GM19023 (cell line): ENCODE data around the gene CD200.
A peak's percentile ranks its signal among the peaks of the same experiment; 100 is the strongest.

ENCODE experiments used
- ATAC-seq: cut with Tn5 transposase; IDR thresholded peaks from one replicate; pipeline ENCODE4 v1.9.1; 2021; ENCODE audit warnings: mild to moderate bottlenecking, moderate library complexity; ENCODE audit not compliant: unreplicated experiment

The CD200 gene, protein sequence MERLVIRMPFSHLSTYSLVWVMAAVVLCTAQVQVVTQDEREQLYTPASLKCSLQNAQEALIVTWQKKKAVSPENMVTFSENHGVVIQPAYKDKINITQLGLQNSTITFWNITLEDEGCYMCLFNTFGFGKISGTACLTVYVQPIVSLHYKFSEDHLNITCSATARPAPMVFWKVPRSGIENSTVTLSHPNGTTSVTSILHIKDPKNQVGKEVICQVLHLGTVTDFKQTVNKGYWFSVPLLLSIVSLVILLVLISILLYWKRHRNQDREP

DNA sequence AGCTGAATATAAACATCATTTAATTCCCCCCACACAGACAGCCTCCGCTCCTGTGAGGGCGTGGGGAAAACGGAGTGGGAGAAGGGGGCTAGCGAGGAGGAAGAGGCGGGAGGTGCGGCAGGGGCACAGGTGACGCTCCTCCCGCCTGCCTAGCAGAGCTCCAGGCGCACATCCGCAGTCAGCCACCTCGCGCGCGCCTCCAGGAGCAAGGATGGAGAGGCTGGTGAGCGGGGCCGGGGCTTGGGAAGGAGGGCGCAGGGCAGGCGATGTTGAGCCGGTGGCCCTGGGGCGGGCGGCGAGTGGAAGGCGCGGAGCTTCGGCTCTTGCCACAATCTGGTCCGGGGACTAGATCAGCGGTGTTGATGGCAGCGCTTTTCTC is at the start of gene CD200:
CD200 (plus strand) TSS at position 155 of the 379 bp plus-strand sequence; CDS start at position 212, 57 bp downstream.
- ATAC-seq: peak; percentile 75

DNA sequence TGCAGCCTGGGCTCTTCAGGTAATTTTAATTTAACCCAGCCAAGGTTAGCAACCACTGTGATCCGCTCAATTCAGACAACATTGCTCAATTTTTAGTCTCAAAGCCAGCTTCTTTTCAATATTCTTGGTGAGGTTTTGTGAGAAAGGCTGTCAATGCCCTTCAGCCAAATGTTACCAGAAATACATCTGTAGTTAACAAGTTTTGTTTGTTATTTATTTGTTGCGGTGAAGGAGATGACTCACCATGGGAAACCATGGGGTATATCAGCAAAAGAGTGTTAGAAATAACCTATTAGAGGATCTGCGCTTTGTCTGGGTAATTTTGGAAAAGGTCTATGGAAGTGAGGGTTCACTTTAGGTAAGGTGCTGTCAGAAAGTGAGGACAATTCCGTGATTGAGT is 43.9 kb upstream of the CD200 start:
- no peak for ATAC-seq

DNA sequence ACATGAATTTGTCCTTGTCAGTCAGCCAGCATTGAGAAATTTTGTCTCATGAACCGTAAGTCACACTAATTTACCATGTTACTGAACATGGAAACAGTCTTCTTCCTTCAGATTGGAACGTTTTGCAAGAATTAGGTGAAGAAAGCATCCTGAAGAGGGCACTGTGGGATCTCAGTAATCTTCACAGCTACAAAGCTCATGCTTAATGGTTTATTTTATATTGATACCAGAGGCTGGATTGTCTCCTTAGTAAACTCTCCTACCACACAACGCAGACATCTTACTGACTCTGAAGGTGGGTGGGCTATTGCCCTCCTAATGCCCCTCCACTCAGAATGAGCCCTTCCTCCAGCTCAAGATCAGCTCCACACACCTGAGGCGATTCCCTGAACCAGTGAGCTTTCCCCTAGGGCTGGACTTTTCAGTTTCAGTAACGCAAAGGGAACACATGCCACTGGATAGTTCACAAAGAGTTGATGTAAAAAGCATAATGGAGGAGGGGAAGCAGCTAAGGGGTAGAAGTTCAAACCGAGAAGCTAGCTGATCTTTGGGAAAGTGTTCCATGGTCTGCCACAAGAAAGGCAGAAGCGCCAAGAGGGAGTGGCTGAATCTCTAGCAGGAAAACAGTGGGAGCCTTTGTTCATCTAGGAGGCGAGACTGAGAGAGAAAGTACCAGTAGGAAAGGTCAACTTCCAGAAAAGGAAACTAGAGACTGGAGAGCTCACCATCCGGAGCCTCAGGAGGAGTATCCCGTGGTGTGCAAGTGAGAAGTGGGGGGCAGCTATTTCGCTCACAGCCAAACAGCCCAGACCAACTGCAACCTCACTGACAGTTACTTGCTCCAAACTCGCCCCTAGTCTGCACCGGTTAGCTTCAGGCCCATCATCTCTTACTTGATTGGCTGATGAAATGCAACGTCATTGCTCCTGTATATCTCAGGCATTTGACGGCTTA is 39.3 kb upstream of the CD200 start, which contains the start of gene SLC9C1:
SLC9C1 (minus strand) TSS at position 849 of the 954 bp plus-strand sequence. CDS start 7,425 bp downstream, outside the sequence.
- peak; percentile 59 for ATAC-seq

DNA sequence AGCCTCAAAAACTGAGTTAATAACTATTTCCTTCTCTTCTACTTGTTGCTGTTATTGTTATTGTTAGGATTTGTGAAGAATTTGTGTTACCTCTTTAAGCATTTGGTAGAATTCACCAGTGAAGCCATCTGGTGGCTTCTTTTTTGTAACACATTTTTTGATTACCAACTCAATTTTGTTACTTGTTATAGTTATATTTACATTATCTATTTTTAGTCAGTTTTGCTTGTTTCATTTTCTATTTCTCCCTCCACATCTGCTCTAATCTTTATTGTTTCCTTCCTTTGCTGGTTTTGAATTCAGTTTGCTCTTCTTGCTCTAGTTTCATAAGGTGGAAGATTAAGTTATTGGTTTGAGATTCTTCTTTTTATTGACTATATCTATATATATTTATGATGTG is 35.2 kb upstream of the CD200 start:
- no peak for ATAC-seq

DNA sequence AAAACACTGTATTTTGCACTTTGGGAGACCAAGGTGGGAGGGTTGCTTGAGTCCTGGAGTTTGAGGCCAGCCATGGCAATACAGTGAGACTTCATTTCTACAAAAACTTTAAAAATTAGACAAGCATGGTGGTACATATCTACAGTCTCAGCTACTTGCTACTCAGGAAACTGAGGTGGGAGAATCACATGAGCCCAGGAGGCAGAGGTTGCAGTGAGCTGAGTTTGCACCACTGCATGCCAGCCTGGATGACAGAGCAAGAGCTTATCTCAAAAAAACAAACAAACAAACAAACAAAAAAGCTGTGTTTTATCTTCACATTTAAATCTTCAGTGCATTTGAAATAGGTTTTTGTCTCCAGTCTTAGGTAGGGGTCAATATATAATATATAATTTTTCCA is 34.2 kb upstream of the CD200 start:
- ATAC-seq: no peak

DNA sequence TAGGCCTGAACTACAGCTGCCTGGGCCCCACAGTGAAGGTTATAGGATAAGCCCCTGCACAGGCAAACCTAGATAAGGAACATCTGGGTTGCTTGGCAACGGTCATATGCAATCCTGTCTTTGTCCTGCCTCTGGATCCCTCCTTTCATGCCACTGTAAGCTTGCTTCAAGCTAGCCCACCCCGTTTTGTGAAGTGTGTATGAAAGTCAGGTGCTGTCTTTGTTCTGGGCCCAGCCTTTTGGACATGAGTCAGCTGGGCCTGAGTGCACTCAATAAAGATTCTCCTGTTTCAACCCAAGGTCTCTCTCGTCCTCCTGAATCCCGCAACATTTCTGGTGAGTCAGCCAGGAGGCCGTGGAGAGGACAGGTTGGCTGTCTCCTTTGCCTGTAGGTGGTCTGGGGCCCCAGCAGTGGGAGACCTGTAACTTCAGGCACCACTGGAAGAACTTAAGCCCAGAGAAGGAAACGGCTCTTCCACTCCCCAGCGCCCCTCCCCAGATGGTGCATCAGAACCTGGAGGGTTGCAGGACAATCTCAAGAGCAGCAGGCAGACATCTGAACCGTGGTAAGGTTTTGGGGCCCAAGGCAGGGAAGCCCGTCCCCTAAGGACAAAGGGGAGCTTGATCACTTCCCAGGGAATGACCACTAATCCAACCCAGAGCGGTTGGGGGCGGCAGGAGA is 30.7 kb upstream of the CD200 start:
- no peak for ATAC-seq

DNA sequence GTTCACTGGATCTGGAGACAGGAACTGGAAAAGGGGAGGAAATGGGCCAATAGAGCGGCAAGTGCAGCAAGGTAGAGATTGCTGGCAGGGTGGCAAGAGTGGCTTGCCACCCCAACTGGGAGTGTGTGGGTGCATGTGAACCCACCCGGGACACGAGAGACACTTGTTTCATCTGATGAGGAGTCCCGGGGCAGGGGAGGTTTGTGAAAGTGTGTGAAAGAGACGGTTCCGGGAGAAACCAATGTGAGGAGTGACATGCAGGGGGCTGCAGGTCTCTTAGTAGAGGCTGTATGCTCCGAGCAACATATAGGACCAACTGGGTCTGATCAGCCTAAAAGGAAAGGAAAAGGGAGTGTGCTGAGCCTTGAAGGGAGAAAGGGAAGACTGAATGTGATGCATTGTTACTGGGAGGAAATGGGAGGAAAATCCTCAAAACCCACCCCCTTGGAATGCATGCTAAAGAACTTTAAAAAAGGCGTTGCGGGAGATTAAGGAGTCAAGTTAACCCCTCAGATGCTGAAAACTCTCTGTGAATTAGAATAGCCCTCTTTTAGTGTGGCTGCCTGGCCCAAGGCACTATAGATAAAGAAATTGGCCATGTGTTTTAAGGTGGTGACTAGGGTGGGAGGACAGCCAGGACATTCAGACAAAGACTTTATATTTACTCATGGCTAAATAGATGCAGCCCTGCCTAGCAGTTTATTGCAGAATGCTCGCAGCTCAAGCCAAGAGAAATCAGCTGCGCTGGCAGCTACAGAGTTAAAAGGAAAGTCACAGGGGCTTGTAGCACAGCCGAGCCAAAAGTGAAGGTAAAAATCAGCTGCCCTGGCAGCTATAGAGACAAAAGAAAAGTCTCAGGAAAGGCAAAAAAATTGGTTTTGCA is 29.8 kb upstream of the CD200 start:
- peak; percentile 57 for ATAC-seq

DNA sequence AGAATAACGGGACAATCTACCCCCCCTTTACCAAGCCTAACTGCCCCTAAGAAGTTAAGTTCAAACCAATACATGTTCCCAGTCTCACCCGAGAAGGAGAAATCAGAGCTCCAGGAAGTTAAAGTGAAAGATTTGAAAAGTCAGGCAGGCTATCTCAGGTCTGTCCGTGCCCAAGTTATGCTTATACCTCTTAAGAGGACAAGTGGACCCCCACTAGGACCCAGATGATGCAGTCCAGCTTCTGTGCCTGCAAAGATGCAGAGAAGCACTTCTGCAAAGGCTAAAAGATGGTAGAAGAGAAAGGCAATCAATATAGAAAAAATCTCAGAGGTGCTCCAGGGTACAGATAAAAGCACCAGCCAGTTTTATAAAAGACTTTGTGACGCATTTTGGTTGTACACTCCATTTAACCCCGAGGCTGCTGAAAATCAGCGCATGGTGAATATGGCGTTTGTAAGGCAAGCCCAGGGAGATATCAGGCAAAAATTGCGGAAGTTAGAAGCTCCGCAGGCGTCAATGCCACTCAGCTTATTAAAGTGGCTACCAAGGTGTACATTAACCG is 29.1 kb upstream of the CD200 start:
- peak; percentile 65 for ATAC-seq

DNA sequence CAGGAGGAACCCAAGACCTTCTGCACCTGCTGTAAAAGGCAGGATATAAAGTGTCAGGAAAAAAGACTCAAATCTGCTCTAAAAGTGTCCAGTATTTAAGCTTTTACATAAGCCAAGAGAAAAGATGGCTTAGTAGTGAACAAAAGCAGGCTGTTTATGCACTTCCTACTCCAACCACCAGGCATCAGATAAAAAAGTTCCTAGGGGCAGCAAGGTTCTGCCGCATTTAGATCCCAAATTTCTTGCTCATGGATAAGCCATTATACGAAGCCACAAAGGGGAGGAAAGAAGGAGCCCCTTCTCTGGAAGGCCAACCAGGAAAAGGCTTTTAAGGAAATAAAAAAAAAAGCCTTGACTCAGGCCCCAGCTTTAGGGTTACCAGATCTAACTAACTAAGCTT is 28.3 kb upstream of the CD200 start:
- no peak for ATAC-seq

DNA sequence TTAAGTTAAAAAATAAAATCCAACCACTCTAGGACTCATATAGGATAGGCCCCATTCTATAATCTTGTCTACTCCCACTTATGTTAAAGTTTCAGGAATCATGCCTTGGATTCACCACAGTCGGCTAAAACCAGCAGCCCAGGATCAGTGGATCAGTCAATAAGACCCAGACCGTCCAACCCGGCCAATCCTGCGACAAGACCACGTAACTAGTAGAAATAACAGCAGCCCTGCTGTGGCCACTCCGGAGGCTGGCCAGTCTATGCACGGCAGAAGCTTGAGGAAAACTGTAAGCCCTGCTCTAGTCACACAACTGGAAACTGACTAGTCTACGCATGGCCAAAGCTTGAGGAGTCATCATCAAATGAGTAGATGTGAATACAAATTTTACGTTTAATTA is 26.1 kb upstream of the CD200 start:
- ATAC-seq: no peak

DNA sequence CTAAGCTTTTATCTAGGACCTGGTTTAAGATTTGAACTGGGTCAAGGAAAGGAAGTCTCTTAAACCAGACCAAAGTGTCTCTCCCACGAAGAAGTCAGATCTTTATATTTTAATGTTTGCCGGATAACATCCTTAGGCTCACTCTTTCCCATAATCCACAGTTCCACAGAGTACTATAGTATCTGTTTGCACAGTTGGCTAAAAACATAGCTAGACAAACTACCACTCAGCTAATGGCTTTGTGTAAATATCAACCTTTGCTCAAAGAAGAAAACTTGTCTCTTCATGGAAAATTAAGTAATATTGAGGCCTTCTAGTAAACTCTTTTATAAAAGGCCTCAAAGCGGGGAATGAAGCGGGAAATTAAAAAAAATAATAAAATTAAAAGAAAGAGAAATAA is 25.4 kb upstream of the CD200 start:
- no peak for ATAC-seq

DNA sequence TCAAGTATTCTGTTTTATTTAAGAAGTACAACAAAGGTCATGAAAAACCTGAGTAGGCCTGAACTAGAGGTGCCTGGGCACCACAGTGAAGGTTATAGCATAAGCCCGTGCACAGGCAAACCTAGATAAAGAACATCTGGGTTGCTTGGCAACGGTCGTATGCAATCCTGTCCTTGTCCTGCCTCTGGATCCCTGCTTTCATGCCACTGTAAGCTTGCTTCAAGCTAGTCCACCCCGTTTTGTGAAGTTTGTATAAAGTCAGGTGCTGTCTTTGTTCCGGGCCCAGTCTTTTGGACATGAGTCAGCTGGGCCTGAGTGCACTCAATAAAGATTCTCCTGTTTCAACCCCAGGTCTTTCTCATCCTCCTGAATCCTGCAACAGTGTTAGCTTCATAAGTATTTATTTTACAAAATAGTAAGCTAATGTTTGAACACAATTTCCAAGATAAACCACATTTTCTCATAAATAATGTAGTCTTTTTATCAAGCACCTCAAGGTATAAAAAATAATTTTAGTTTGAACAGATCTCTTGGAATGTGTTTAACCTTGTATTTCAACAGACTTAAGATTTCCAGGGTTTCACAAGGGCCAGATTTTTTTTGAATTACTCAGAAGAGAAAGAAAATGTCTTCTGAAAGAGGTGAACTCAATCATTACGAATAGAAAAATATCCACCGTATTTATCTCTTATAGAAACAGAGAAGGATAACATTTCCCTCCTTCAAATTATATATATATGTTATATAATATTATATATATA is 24.6 kb upstream of the CD200 start:
- ATAC-seq: no peak

DNA sequence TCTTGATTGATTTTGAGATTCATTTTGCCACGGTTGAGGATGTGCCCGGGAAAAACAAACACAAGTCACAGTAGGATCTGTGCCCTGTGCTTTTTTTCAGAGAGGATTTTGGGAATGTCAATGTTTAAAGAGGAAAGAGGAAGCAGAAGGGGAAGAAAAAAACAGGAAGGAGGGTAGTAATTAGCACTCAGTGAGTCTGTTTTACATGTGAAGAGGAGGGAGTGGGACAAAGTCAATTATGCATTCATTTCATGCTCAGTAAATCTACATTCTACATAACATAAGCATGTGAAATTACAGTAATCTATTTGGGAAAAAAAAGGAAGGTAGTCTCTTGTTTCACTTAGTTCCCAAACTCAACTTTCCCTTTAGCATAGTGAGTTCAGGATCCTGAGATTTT is 18.3 kb upstream of the CD200 start:
- ATAC-seq: no peak

DNA sequence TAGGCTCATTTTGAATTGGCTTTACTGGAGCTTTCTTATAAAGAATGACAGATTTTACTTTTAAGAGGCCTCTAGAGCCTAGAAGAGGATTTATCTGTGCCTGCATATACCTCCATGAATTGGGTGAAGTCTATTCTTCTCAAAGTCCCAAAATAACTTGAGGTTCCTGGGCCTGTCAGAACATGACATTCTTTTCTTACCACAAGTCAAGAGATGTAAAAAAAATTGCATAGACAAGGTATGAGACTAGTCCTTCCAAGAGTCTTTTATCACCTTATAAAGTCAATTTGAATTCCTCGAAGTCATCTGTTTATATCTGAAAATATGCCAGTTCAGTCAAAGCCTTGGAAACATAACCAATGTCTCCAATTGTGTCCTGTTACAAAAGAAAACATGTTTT is 17.2 kb upstream of the CD200 start:
- ATAC-seq: no peak

DNA sequence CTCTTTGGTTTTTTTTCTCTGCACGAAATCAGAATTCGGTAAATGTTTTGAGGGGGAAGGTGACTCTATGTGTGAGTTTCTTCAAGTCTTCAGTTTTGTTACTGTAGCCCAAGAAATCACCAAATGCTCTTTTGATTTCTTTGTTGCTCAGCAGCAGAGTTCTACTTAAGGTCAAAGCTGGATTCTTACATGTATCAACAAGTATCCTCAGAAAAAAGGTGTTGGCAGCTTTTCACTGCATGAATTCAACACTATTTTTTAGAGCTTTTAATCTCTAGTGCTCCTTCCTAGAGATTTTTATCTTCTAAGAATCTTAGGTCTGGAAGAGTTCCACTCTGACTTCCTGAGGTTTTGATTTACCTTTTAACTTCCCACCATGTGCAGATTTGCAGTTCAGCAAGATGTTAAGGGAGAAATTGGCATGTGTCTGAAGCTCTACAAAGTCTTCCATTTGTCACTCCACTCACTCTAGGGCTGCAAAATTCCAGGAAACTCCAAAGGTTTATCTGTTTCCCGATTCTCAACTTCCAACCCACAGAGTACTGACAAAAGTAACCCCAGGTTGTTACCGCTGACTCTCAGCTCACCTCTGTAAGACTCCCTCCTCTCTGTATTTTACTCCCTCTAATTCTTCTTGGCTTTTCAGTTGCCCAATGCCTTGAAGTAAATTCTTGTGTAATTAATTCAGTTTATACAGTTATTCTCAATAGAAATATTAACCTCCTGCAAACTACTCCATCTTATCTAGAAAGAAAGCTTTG is 13.3 kb upstream of the CD200 start:
- ATAC-seq: no peak

DNA sequence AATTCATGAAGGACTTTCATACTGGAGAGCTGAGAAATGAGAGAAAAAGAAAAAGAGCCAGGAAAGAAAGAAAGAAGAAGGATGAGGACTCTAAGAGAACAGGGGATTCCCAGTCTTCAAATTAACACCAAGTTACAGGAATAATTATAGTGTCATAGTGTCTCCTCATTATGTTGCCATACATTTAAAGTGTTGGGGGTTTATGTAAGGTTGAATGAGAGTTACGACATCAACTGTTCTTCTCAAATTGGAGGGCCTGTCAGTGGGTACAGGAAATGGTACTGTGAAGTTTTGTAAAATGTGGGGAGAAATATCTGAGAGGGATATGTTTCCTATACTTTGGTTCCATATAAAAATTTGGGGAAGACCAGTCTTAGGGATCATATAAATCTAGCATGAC is 12.3 kb upstream of the CD200 start:
- ATAC-seq: no peak

DNA sequence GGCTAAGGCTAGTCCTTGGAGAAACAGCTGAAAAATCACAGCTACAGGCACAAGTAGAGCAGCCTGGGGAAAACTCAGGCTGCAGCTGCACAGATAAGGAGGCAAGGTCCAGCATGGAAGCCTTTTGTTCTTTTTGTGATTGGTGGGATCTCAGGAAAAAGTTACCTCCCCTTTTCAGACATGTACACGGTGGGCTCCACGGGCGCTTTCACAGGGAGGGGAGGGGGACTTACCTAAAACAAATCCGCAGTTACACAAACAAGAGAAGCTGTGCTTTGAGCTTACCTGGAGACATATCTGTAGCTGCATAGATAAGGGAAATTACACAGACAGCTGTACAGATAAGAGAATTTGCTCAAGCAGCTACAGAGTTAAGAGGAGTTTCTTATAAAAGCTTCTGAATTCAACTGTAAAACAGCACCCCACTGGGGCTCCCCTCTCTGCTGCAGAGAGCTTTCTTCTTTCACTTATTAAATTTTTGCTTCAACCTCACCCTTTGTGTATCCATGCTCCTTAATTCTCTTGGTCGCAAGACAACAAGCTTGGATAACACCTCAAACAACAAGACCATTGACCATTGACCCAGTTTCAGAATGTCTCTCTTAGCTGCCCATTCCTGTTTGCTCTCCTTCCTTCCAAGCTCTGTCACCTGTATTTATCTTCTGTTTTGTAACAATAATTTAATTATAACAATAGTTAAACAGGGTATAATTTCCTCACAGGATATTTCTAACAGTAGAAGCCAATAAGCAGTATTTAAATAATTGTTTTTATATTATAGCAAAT is 10.9 kb upstream of the CD200 start:
- no peak for ATAC-seq

DNA sequence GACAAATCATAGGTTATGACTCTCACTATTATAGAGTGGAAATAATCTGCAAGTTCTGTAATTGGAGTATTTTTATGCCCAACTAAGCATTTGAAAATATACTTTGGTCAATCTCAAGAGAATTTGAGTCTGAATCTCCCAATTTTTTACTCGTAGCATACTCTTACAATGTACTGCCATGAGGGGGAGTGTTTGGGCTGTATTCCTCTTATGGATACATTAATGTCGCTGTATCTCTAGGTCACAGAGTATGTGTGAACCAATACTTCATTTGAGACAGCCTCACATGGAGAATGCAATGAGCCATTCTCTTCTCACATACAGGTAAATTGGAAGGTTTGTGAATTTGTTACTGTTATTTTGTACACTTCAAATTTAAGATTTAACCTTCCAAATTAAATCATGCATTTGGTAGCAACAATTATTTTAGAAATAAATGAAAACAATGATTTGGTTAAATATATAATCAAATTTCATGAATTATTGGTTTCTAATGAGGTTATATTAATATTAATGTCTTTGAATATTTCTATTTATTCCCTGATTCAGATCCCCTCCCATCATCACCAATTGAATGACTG is 5.5 kb upstream of the CD200 start:
- peak; percentile 88 for ATAC-seq
